ENCODE measurements around the gene WDTC1. TPM values are rescaled to one million over a fixed set of nuclear protein-coding genes. Genes with fewer than 3 reads are reported as not detected.

WDTC1 gene
- total and polyA plus RNA-seq, 2 donors (not counting 1 experiment from before 2014, with no cell fraction given), result 32.5 to 69.1 TPM

GRCh38 chr1:27258598-27258997 is 24.2 kb downstream of the WDTC1 start:
- Histone ChIP-seq H3K79me2 (ENCODE audit: control insufficient read depth, insufficient read depth, low read length) (peaks cover 75% of the 10 kb centered on the region), H3K4me1 (ENCODE audit: control insufficient read depth in 2 of 2, insufficient read depth in 2 of 2, low read length in 2 of 2) (peaks cover 26 to 27% of the 10 kb centered on the region in 2 donors), H3K9me3 (ENCODE audit: control extremely low read depth in 1 of 3, control insufficient read depth in 2 of 3, insufficient read depth in 1 of 3, low read length in 2 of 3) (no peaks in the 10 kb centered on the region), H3K36me3 (replicated peaks in 1 of 2; ENCODE audit: control extremely low read depth in 1 of 2, control insufficient read depth in 1 of 2, extremely low read depth in 1 of 2, insufficient read depth in 2 of 2, low read length in 1 of 2) (peaks cover 0 to 14% of the 10 kb centered on the region in 2 experiments), H3K27ac (ENCODE audit: low read length in 2 of 2) (no peak overlapping the region), H4K20me1 (ENCODE audit: control insufficient read depth, insufficient read depth, low read length, poor library complexity, severe bottlenecking) (peaks cover 7% of the 10 kb centered on the region), H3K4me3 (ENCODE audit: control extremely low read depth in 1 of 5, extremely low read depth in 1 of 5, insufficient read depth in 1 of 5, low read depth in 2 of 5, low read length in 4 of 5) (no peak overlapping the region), H3K4me2 (replicated peaks; ENCODE audit: low read depth, low read length, poor library complexity, severe bottlenecking) (no peak overlapping the region), H2AFZ (ENCODE audit: insufficient read depth, low read depth, low read length, poor library complexity, severe bottlenecking) (no peak overlapping the region), H3K27me3 (replicated peaks in 1 of 4; ENCODE audit: control extremely low read depth in 1 of 4, control insufficient read depth in 3 of 4, insufficient read depth in 4 of 4, low read length in 3 of 4) (no peaks in the 10 kb centered on the region), H3K9ac (ENCODE audit: low read length) (no peak overlapping the region)
- ChIA-PET POLR2A (interaction anchor here (0.6 to 0.7 kb wide), 2 partner anchors 41 to 424 kb away, joined by 3 to 6 read pairs; no protein-coding TSS in a partner anchor), CTCF (interaction anchor here (0.6 to 1.5 kb wide), 3 partner anchors 36 to 96 kb away, joined by 3 to 6 read pairs (median 3); no protein-coding TSS in a partner anchor)
- DNase-seq (no peak), ATAC-seq (ENCODE audit: low read depth) (no peak)
- H3K27ac Mint-ChIP-seq, result peak overlapping the region; percentile 7
- TF ChIP-seq CTCF (IDR thresholded peaks at IDR 0.05), result no peak
- TF ChIP-seq EZH2 (IDR thresholded peaks at IDR 0.05; ENCODE audit: borderline replicate concordance, insufficient read depth, low read depth, low read length, poor library complexity, severe bottlenecking), result no peak
- H3K27me3 Mint-ChIP-seq, result no peaks in the 10 kb centered on the region
- no peak overlapping the region for H3K4me3 Mint-ChIP-seq
- WGBS (ENCODE audit: insufficient coverage), result 63% methylated on average over 4 of the region's 6 CpGs
- H3K9me3 Mint-ChIP-seq (ENCODE audit: insufficient read depth), result no peaks in the 10 kb centered on the region
- intact Hi-C loops (cut with micrococcal nuclease), result no loop called here
- peaks cover 33% of the 10 kb centered on the region for H3K4me1 Mint-ChIP-seq

GRCh38 chr1:27267153-27267552 is 32.7 kb downstream of the WDTC1 start:
- ChIA-PET POLR2A (interaction anchor here (0.7 kb wide), 1 partner anchor 78 kb away, joined by 5 read pairs; no protein-coding TSS in a partner anchor), CTCF (interaction anchor here (0.7 to 1.9 kb wide), 8 partner anchors 12 to 402 kb away, joined by 3 to 10 read pairs (median 4); no protein-coding TSS in a partner anchor)
- no peaks in the 10 kb centered on the region for H3K9me3 Mint-ChIP-seq (ENCODE audit: insufficient read depth)
- no peak overlapping the region for H3K4me3 Mint-ChIP-seq
- no peak overlapping the region for H2AFZ ChIP-seq (ENCODE audit: insufficient read depth, low read depth, low read length, poor library complexity, severe bottlenecking)
- H3K27me3 ChIP-seq (replicated peaks in 1 of 4; ENCODE audit: control extremely low read depth in 1 of 4, control insufficient read depth in 3 of 4, insufficient read depth in 4 of 4, low read length in 3 of 4), result no peaks in the 10 kb centered on the region
- H3K4me1 Mint-ChIP-seq, result no peaks in the 10 kb centered on the region
- no peak for DNase-seq
- no peaks in the 10 kb centered on the region for H4K20me1 ChIP-seq (ENCODE audit: control insufficient read depth, insufficient read depth, low read length, poor library complexity, severe bottlenecking)
- H3K4me3 ChIP-seq (ENCODE audit: control extremely low read depth in 1 of 5, extremely low read depth in 1 of 5, insufficient read depth in 1 of 5, low read depth in 2 of 5, low read length in 4 of 5), result no peak overlapping the region
- no peaks in the 10 kb centered on the region for H3K9me3 ChIP-seq (ENCODE audit: control extremely low read depth in 1 of 3, control insufficient read depth in 2 of 3, insufficient read depth in 1 of 3, low read length in 2 of 3)
- intact Hi-C loops (cut with micrococcal nuclease), result no loop called here
- no peak overlapping the region for H3K27ac ChIP-seq (ENCODE audit: low read length in 2 of 2)
- H3K36me3 ChIP-seq (replicated peaks in 1 of 2; ENCODE audit: control extremely low read depth in 1 of 2, control insufficient read depth in 1 of 2, extremely low read depth in 1 of 2, insufficient read depth in 2 of 2, low read length in 1 of 2), result peaks cover 0 to 27% of the 10 kb centered on the region in 2 experiments
- H3K27me3 Mint-ChIP-seq, result no peaks in the 10 kb centered on the region
- no peak overlapping the region for H3K4me2 ChIP-seq (replicated peaks; ENCODE audit: low read depth, low read length, poor library complexity, severe bottlenecking)
- TF ChIP-seq EZH2 (IDR thresholded peaks at IDR 0.05; ENCODE audit: borderline replicate concordance, insufficient read depth, low read depth, low read length, poor library complexity, severe bottlenecking), result no peak
- H3K79me2 ChIP-seq (ENCODE audit: control insufficient read depth, insufficient read depth, low read length), result peaks cover 17% of the 10 kb centered on the region
- H3K27ac Mint-ChIP-seq, result no peak overlapping the region
- whole genome bisulfite sequencing (ENCODE audit: insufficient coverage), result 100% methylated on average over 2 of the region's 5 CpGs
- H3K9ac ChIP-seq (ENCODE audit: low read length), result no peak overlapping the region
- ATAC-seq (ENCODE audit: low read depth), result no peak
- H3K4me1 ChIP-seq (ENCODE audit: control insufficient read depth in 2 of 2, insufficient read depth in 2 of 2, low read length in 2 of 2), result no peaks in the 10 kb centered on the region

Data from B cell (primary cell).